Measurements from ENCODE around the gene TIAM2.

- TF ChIP-seq POLR2A (IDR thresholded peaks at IDR 0.05; ENCODE audit: low read depth, low read length) = no peak
- TF ChIP-seq, protein P1, sequence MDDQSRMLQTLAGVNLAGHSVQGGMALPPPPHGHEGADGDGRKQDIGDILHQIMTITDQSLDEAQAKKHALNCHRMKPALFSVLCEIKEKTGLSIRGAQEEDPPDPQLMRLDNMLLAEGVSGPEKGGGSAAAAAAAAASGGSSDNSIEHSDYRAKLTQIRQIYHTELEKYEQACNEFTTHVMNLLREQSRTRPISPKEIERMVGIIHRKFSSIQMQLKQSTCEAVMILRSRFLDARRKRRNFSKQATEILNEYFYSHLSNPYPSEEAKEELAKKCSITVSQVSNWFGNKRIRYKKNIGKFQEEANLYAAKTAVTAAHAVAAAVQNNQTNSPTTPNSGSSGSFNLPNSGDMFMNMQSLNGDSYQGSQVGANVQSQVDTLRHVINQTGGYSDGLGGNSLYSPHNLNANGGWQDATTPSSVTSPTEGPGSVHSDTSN (IDR thresholded peaks at IDR 0.05; ENCODE audit: insufficient replicate concordance, low read depth, low read length) = no peak
- TF ChIP-seq GABPA (IDR thresholded peaks at IDR 0.05; ENCODE audit: low read depth) = no peak
- no peak for TF ChIP-seq ZSCAN29 (IDR thresholded peaks at IDR 0.05)
- TF ChIP-seq TCF7 (IDR thresholded peaks at IDR 0.05; ENCODE audit: borderline replicate concordance) = no peak
- TF ChIP-seq, protein P2, sequence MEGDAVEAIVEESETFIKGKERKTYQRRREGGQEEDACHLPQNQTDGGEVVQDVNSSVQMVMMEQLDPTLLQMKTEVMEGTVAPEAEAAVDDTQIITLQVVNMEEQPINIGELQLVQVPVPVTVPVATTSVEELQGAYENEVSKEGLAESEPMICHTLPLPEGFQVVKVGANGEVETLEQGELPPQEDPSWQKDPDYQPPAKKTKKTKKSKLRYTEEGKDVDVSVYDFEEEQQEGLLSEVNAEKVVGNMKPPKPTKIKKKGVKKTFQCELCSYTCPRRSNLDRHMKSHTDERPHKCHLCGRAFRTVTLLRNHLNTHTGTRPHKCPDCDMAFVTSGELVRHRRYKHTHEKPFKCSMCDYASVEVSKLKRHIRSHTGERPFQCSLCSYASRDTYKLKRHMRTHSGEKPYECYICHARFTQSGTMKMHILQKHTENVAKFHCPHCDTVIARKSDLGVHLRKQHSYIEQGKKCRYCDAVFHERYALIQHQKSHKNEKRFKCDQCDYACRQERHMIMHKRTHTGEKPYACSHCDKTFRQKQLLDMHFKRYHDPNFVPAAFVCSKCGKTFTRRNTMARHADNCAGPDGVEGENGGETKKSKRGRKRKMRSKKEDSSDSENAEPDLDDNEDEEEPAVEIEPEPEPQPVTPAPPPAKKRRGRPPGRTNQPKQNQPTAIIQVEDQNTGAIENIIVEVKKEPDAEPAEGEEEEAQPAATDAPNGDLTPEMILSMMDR (IDR thresholded peaks at IDR 0.05 in 2 of 3, conservative IDR thresholded peaks at IDR 0.05 in 1 of 3; ENCODE audit: control insufficient read depth in 2 of 3, extremely low read depth in 1 of 3, insufficient read depth in 1 of 3, low read depth in 3 of 3, low read length in 3 of 3) = no peak
- TF ChIP-seq EP300 (IDR thresholded peaks at IDR 0.05; ENCODE audit: borderline replicate concordance in 1 of 2, control insufficient read depth in 1 of 2, low read depth in 2 of 2, low read length in 2 of 2) = no peak
- no peak for TF ChIP-seq POLR2AphosphoS5 (IDR thresholded peaks at IDR 0.05; ENCODE audit: low read length)
- no peak for TF ChIP-seq FOXM1 (IDR thresholded peaks at IDR 0.05; ENCODE audit: low read depth, low read length)
- no peak for TF ChIP-seq NFXL1 (IDR thresholded peaks at IDR 0.05; ENCODE audit: borderline replicate concordance)
- no peak for TF ChIP-seq CBFB (IDR thresholded peaks at IDR 0.05; ENCODE audit: low read depth)
Observed at GRCh38 chr6:155244434-155244833, 249.3 kb downstream of the TIAM2 start.

Data from GM12878 (cell line).